ENCODE data around the gene ACTN1. TPM values are rescaled to one million over a fixed set of nuclear protein-coding genes. Genes with fewer than 3 reads are reported as not detected.

The ACTN1 gene
- total RNA-seq, 4 donors from 2014 or later: 118 to 145 (median 131) TPM

GRCh38 chr14:68911594-68912227 lies 67.4 kb downstream of the ACTN1 start:
- Histone ChIP-seq H3K36me3 (peaks cover 0 to 62% (median 1%) of the 10 kb centered on the region in 3 donors), H3K4me3 (no peak overlapping the region), H3K4me1 (peaks cover 0 to 19% (median 4%) of the 10 kb centered on the region in 3 donors), H3K9me3 (no peaks in the 10 kb centered on the region), H3K27ac (peak overlapping the region in 3 of 4 donors; percentile 45 to 63 (median 62)), H3K27me3 (no peaks in the 10 kb centered on the region)
- DNase-seq: no peak
- intact Hi-C loops (cut with DNase I): loop anchor here (5.0 kb wide), 1 partner anchor 181 kb away; no protein-coding TSS in a partner anchor
- TF ChIP-seq POLR2A (IDR thresholded peaks at IDR 0.05) (no peak), CTCF (IDR thresholded peaks at IDR 0.05) (peak; percentile 90 to 98 (median 94))
- WGBS, 2 donors: 15 to 49% methylated on average over 9 to 10 of the region's 12 CpGs

DNA sequence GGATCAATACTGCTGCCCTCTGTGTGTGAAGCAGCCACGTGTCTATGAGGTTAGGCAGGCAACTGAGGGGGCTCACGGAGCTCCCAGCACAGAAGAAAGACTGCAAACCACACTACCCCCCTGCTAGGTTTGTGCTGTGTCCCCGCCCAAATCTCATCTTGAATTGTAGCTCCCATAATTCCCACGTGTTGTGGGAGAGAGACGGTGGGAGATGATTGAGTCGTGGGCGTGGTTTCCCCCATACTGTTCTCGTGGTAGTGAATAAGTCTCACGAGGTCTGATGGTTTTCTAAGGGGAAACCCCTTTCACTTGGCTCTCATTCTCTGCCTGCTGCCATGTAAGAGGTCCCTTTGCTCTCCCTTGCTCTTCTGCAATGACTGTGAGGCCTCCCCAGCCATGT lies 68.6 kb downstream of the ACTN1 start:
- no peaks in the 10 kb centered on the region for H3K9me3 ChIP-seq
- peaks cover 0 to 62% (median 0%) of the 10 kb centered on the region in 3 donors for H3K36me3 ChIP-seq
- TF ChIP-seq POLR2A (IDR thresholded peaks at IDR 0.05) (no peak), CTCF (IDR thresholded peaks at IDR 0.05) (no peak)
- DNase-seq: no peak
- intact Hi-C loops (cut with DNase I): loop anchor here (5.0 kb wide), 1 partner anchor 182 kb away; no protein-coding TSS in a partner anchor
- H3K4me1 ChIP-seq: peaks cover 0 to 19% (median 4%) of the 10 kb centered on the region in 3 donors
- H3K4me3 ChIP-seq: no peak overlapping the region
- peak overlapping the region in 3 of 4 donors; percentile 54 to 69 (median 57) for H3K27ac ChIP-seq
- no peaks in the 10 kb centered on the region for H3K27me3 ChIP-seq
- 53% methylated on average over 9 of the region's 9 CpGs for WGBS, 2 donors

- Histone ChIP-seq H3K4me1 (peaks cover 0 to 18% (median 4%) of the 10 kb centered on the region in 3 donors), H3K4me3 (no peak overlapping the region), H3K27ac (peak overlapping the region in 3 of 4 donors; percentile 54 to 69 (median 57)), H3K36me3 (peaks cover 5 to 70% (median 14%) of the 10 kb centered on the region in 3 donors), H3K27me3 (no peaks in the 10 kb centered on the region), H3K9me3 (no peaks in the 10 kb centered on the region)
- WGBS, 2 donors: 78 to 82% methylated on average over 4 of the region's 5 CpGs
- no peak for DNase-seq
- intact Hi-C loops (cut with DNase I): no loop called here
- TF ChIP-seq CTCF (IDR thresholded peaks at IDR 0.05) (no peak), POLR2A (IDR thresholded peaks at IDR 0.05) (no peak)
Measured at GRCh38 chr14:68908803-68909202, 70.3 kb downstream of the ACTN1 start.

DNA sequence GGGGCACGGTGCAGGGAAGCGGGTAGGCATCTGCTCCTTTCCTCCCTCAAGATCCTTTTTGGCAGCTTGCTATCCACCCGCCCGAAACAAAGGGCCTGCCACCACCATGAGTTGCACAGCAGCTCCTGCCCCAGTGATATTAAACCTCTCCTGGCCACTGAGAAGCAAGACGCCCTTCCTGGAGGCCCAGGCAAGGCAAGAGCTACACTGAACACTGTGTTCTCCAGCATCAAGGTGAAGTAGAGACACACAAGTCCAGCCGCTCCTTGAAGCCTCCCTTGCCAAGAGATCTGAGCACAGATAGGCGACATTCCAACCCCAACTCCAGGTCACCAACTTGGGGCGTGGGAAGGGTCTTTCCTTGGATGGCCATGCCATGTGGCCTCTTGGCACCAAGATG lies 70.9 kb downstream of the ACTN1 start:
- TF ChIP-seq POLR2A (IDR thresholded peaks at IDR 0.05) (no peak), CTCF (IDR thresholded peaks at IDR 0.05) (no peak)
- WGBS, 2 donors: 80% methylated on average over 7 of the region's 8 CpGs; no CpG with 5 or more reads in 1 of the 2 donors
- Histone ChIP-seq H3K36me3 (peaks cover 5 to 76% (median 17%) of the 10 kb centered on the region in 3 donors), H3K4me1 (peaks cover 0 to 13% (median 4%) of the 10 kb centered on the region in 3 donors), H3K9me3 (no peaks in the 10 kb centered on the region), H3K4me3 (no peak overlapping the region), H3K27me3 (no peaks in the 10 kb centered on the region), H3K27ac (peak overlapping the region in 3 of 4 donors; percentile 30 to 54 (median 54))
- intact Hi-C loops (cut with DNase I): no loop called here
- DNase-seq: no peak

DNA sequence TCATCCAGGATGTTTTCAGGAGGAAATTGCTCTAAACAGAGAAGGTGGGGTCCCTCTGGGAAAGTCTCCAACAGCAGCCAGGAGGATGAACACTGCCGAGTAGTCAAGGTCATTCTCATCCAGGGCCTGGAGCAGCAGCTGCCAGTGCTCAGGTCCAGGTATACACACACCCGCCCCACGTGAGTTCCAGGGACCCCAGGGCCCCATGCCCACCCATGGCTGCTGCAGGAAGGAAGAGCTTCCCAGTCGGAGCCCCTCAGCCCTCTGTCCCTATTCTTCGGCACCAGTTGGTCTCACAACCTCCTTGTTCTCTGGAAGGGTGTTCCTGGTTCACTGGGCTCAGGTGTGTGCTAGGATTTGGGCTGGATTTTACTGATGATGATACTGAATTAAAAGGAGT lies 72.7 kb downstream of the ACTN1 start:
- H3K9me3 ChIP-seq: no peaks in the 10 kb centered on the region
- H3K4me3 ChIP-seq: no peak overlapping the region
- WGBS, 2 donors: 0 to 47% methylated on average over 1 to 3 of the region's 5 CpGs
- TF ChIP-seq CTCF (IDR thresholded peaks at IDR 0.05) (no peak), POLR2A (IDR thresholded peaks at IDR 0.05) (no peak)
- DNase-seq: no peak
- intact Hi-C loops (cut with DNase I): no loop called here
- peaks cover 10 to 94% (median 26%) of the 10 kb centered on the region in 3 donors for H3K36me3 ChIP-seq
- no peaks in the 10 kb centered on the region for H3K27me3 ChIP-seq
- H3K27ac ChIP-seq: peak overlapping the region in 2 of 4 donors; percentile 20 to 59
- peaks cover 0 to 4% (median 0%) of the 10 kb centered on the region in 3 donors for H3K4me1 ChIP-seq

Data from esophagus squamous epithelium (tissue), 5 donors.